Measurements from ENCODE around the gene RGS9BP.

GRCh38 chr19:32675720-32676185 lies at the start of gene RGS9BP:
- TF ChIP-seq CTCF (IDR thresholded peaks at IDR 0.05), result no peak
- no peak for TF ChIP-seq POLR2A (IDR thresholded peaks at IDR 0.05)
